ENCODE measurements around the gene MPP2. TPM values are rescaled to one million over a fixed set of nuclear protein-coding genes. Genes with fewer than 3 reads are reported as not detected.

Gene MPP2
- total RNA-seq, 4 donors from 2014 or later = 2.3 to 2.7 (median 2.5) TPM

- H3K4me1 ChIP-seq = peaks cover 21% of the 10 kb centered on the region
- H3K9me3 ChIP-seq = no peaks in the 10 kb centered on the region
- 62% methylated on average over 2 of the region's 2 CpGs for WGBS
- no peak overlapping the region for H3K4me3 ChIP-seq
- no peak for DNase-seq (ENCODE audit: low spot score in 2 of 2)
- H3K36me3 ChIP-seq = peaks cover 9% of the 10 kb centered on the region
- H3K27ac ChIP-seq = no peak overlapping the region
- TF ChIP-seq POLR2A (IDR thresholded peaks at IDR 0.05) (no peak), CTCF (IDR thresholded peaks at IDR 0.05) (no peak), EP300 (IDR thresholded peaks at IDR 0.05) (no peak), POLR2AphosphoS5 (IDR thresholded peaks at IDR 0.05) (no peak)
- no peaks in the 10 kb centered on the region for H3K27me3 ChIP-seq
Measured at GRCh38 chr17:43834106-43834505, 73.2 kb downstream of the MPP2 start.

- WGBS = 4% methylated on average over 20 of the region's 87 CpGs
- DNase-seq (ENCODE audit: low spot score in 2 of 2) = no peak
Measured at GRCh38 chr17:43832976-43833829, 74.1 kb downstream of the MPP2 start, which contains the start of gene MPP3. Gene MPP3 (minus strand): TSS chr17:43833146. CDS start chr17:43831906, 1,240 bp downstream.

GRCh38 chr17:43832168-43832975 is 75.0 kb downstream of the MPP2 start:
- DNase-seq (ENCODE audit: low spot score in 2 of 2) = peak in 1 of 2 donors; percentile 76
- Histone ChIP-seq H3K4me1 (peaks cover 21% of the 10 kb centered on the region), H3K27me3 (no peaks in the 10 kb centered on the region), H3K9me3 (no peaks in the 10 kb centered on the region), H3K27ac (no peak overlapping the region), H3K36me3 (peaks cover 9% of the 10 kb centered on the region), H3K4me3 (peak overlapping the region; percentile 73)
- TF ChIP-seq POLR2A (IDR thresholded peaks at IDR 0.05) (no peak), EP300 (IDR thresholded peaks at IDR 0.05) (no peak), CTCF (IDR thresholded peaks at IDR 0.05) (no peak)
- 18% methylated on average over 30 of the region's 51 CpGs for WGBS

More at GRCh38 chr17:43832976-43833829, 74.1 kb downstream of the MPP2 start, which contains the start of gene MPP3:
- peaks cover 21% of the 10 kb centered on the region for H3K4me1 ChIP-seq
- H3K4me3 ChIP-seq = peak within 1 kb of the TSS; percentile 73
- H3K27me3 ChIP-seq = no peaks in the 10 kb centered on the region
- H3K9me3 ChIP-seq = no peaks in the 10 kb centered on the region
- H3K36me3 ChIP-seq = peaks cover 9% of the 10 kb centered on the region
- TF ChIP-seq CTCF (IDR thresholded peaks at IDR 0.05) (no peak), POLR2AphosphoS5 (IDR thresholded peaks at IDR 0.05) (no peak), EP300 (IDR thresholded peaks at IDR 0.05) (no peak), POLR2A (IDR thresholded peaks at IDR 0.05) (no peak)
- no peak within 1 kb of the TSS for H3K27ac ChIP-seq

GRCh38 chr17:43831633-43832032 is 75.7 kb downstream of the MPP2 start:
- H3K4me3 ChIP-seq = peak overlapping the region; percentile 73
- WGBS = 83% methylated on average over 4 of the region's 8 CpGs
- no peak overlapping the region for H3K27ac ChIP-seq
- TF ChIP-seq EP300 (IDR thresholded peaks at IDR 0.05) = no peak
- no peak for TF ChIP-seq POLR2A (IDR thresholded peaks at IDR 0.05)
- no peak for TF ChIP-seq POLR2AphosphoS5 (IDR thresholded peaks at IDR 0.05)
- no peak for TF ChIP-seq CTCF (IDR thresholded peaks at IDR 0.05)
- no peaks in the 10 kb centered on the region for H3K9me3 ChIP-seq
- H3K4me1 ChIP-seq = peaks cover 21% of the 10 kb centered on the region
- peaks cover 13% of the 10 kb centered on the region for H3K36me3 ChIP-seq
- DNase-seq (ENCODE audit: low spot score in 2 of 2) = no peak
- H3K27me3 ChIP-seq = no peaks in the 10 kb centered on the region
